ENCODE data around the gene UNC45A. TPM values are rescaled to one million over a fixed set of nuclear protein-coding genes. Genes with fewer than 3 reads are reported as not detected.

Gene UNC45A
- total RNA-seq, 1 donor, result 69.1 TPM

GRCh38 chr15:90939756-90940155, 4.7 kb downstream of the UNC45A start:
- TF ChIP-seq CTCF (IDR thresholded peaks at IDR 0.05; ENCODE audit: insufficient read depth, low read depth, low read length), result no peak
- no peak overlapping the region for H3K4me3 ChIP-seq (ENCODE audit: low read depth, low read length)
- DNase-seq (ENCODE audit: low read depth), result no peak

GRCh38 chr15:90941038-90941437, 6.0 kb downstream of the UNC45A start:
- TF ChIP-seq CTCF (IDR thresholded peaks at IDR 0.05; ENCODE audit: insufficient read depth, low read depth, low read length), result no peak
- no peak overlapping the region for H3K4me3 ChIP-seq (ENCODE audit: low read depth, low read length)
- DNase-seq (ENCODE audit: low read depth), result no peak

- no peak for TF ChIP-seq CTCF (IDR thresholded peaks at IDR 0.05; ENCODE audit: insufficient read depth, low read depth, low read length)
- H3K4me3 ChIP-seq (ENCODE audit: low read depth, low read length), result no peak overlapping the region
- DNase-seq (ENCODE audit: low read depth), result no peak
Measured at GRCh38 chr15:90942354-90943120, 7.5 kb downstream of the UNC45A start.

- H3K4me3 ChIP-seq (ENCODE audit: low read depth, low read length), result no peak overlapping the region
- TF ChIP-seq CTCF (IDR thresholded peaks at IDR 0.05; ENCODE audit: insufficient read depth, low read depth, low read length), result no peak
- no peak for DNase-seq (ENCODE audit: low read depth)
Measured at GRCh38 chr15:90945091-90945490, 10.0 kb downstream of the UNC45A start.

- DNase-seq (ENCODE audit: low read depth), result no peak
- no peak for TF ChIP-seq CTCF (IDR thresholded peaks at IDR 0.05; ENCODE audit: insufficient read depth, low read depth, low read length)
- H3K4me3 ChIP-seq (ENCODE audit: low read depth, low read length), result no peak overlapping the region
Measured at GRCh38 chr15:90946538-90946937, 11.5 kb downstream of the UNC45A start.

- TF ChIP-seq CTCF (IDR thresholded peaks at IDR 0.05; ENCODE audit: insufficient read depth, low read depth, low read length), result no peak
- DNase-seq (ENCODE audit: low read depth), result no peak
- no peak overlapping the region for H3K4me3 ChIP-seq (ENCODE audit: low read depth, low read length)
Measured at GRCh38 chr15:90946941-90947576, 12.0 kb downstream of the UNC45A start.
